HEK293 (cell line): Measurements from ENCODE around the gene PLEKHA6.

Source experiments
- CTCF ChIA-PET: fragments of 350-600 bp; formaldehyde crosslinking; extraction: SDS; loops from one replicate; lab custom pipeline; 2021; ENCODE audit warnings: antibody characterized with exemption; lab: Yijun Ruan, JAX
- POLR2A ChIA-PET: fragments of 300-600 bp; formaldehyde crosslinking; extraction: SDS; loops from one replicate; lab custom pipeline; 2020; ENCODE audit warnings: antibody characterized with exemption, inconsistent platforms; lab: Yijun Ruan, JAX
- H3K27ac ChIP-seq: fragments of 200-500 bp; sonication (Bioruptor generic); 2 replicates; pipeline ENCODE4 v1.5.1; 2014; ENCODE audit warnings: low read depth, low read length, control low read depth, inconsistent platforms; ENCODE audit errors: extremely low read depth
- H3K36me3 ChIP-seq, 2 experiments: fragments of 200-500 bp in 1 of 2; sonication (Bioruptor generic) in 1 of 2; 1 replicate in 1 of 2; 2 replicates in 1 of 2; pipeline ENCODE4 v1.5.1; 2014 to 2017; ENCODE audit warnings: inconsistent platforms in 2 of 2, low read length in 2 of 2; ENCODE audit not compliant: control insufficient read depth in 2 of 2, insufficient read depth in 1 of 2
- H3K4me1 ChIP-seq: fragments of 200-500 bp; sonication (Bioruptor generic); 2 replicates; pipeline ENCODE4 v1.5.1; 2014; ENCODE audit warnings: mild to moderate bottlenecking, low read length, inconsistent platforms; ENCODE audit not compliant: control insufficient read depth, insufficient read depth
- H3K4me3 ChIP-seq: 2 replicates; pipeline ENCODE4 v1.5.1; 2011; ENCODE audit warnings: low read depth, mild to moderate bottlenecking, control low read depth, low read length, moderate library complexity
- H3K9me3 ChIP-seq: fragments of 200-500 bp; sonication (Bioruptor generic); 2 replicates; pipeline ENCODE4 v1.5.1; 2014; ENCODE audit warnings: low read depth, low read length, inconsistent platforms; ENCODE audit not compliant: control insufficient read depth, insufficient read depth
- HOXC10 ChIP-seq: sonication (generic); formaldehyde crosslinking; IDR thresholded peaks from 2 replicates; pipeline ENCODE4 v1.8.1; 2023; ENCODE audit warnings: mild to moderate bottlenecking, missing genetic modification reagents
- OSR2 ChIP-seq: fragments of 450-650 bp; formaldehyde crosslinking; IDR thresholded peaks from 2 replicates; pipeline ENCODE4 v1.5.1; 2016; ENCODE audit warnings: missing biosample characterization, missing genetic modification characterization
- SALL2 ChIP-seq: fragments of 450-650 bp; formaldehyde crosslinking; IDR thresholded peaks from 2 replicates; pipeline ENCODE4 v1.5.0; 2017; ENCODE audit warnings: missing biosample characterization, mild to moderate bottlenecking, missing genetic modification characterization, borderline replicate concordance
- ZBTB11 ChIP-seq: fragments of 450-650 bp; formaldehyde crosslinking; conservative IDR thresholded peaks from 2 replicates; pipeline ENCODE4 v1.5.1; 2016; ENCODE audit warnings: low read depth, missing biosample characterization, missing genetic modification characterization
- ZFP37 ChIP-seq: fragments of 450-650 bp; formaldehyde crosslinking; IDR thresholded peaks from 2 replicates; pipeline ENCODE4 v1.5.1; 2016; ENCODE audit warnings: missing biosample characterization, missing genetic modification characterization
- ZNF10 ChIP-seq: fragments of 450-650 bp; formaldehyde crosslinking; IDR thresholded peaks from 2 replicates; pipeline ENCODE4 v1.5.1; 2017; ENCODE audit warnings: missing biosample characterization, missing genetic modification characterization
- ZNF146 ChIP-seq: fragments of 450-650 bp; formaldehyde crosslinking; IDR thresholded peaks from 2 replicates; pipeline ENCODE4 v1.5.1; 2016; ENCODE audit warnings: missing biosample characterization, missing genetic modification characterization
- ZNF16 ChIP-seq: fragments of 450-650 bp; formaldehyde crosslinking; IDR thresholded peaks from 2 replicates; pipeline ENCODE4 v1.5.1; 2016; ENCODE audit warnings: low read depth, missing biosample characterization, missing genetic modification characterization
- ZNF211 ChIP-seq: fragments of 450-650 bp; formaldehyde crosslinking; IDR thresholded peaks from 2 replicates; pipeline ENCODE4 v1.5.1; 2016; ENCODE audit warnings: low read depth, missing biosample characterization, missing genetic modification characterization
- ZNF26 ChIP-seq: fragments of 450-650 bp; formaldehyde crosslinking; IDR thresholded peaks from 2 replicates; pipeline ENCODE4 v1.5.1; 2016; ENCODE audit warnings: missing biosample characterization, missing genetic modification characterization
- ZNF302 ChIP-seq: fragments of 450-650 bp; formaldehyde crosslinking; IDR thresholded peaks from 2 replicates; pipeline ENCODE4 v1.5.1; 2016; ENCODE audit warnings: missing biosample characterization, missing genetic modification characterization, low read depth
- ZNF398 ChIP-seq: fragments of 450-650 bp; formaldehyde crosslinking; IDR thresholded peaks from 2 replicates; pipeline ENCODE4 v1.5.1; 2017; ENCODE audit warnings: missing biosample characterization, missing genetic modification characterization
- ZNF530 ChIP-seq: fragments of 450-650 bp; formaldehyde crosslinking; IDR thresholded peaks from 2 replicates; pipeline ENCODE4 v1.5.1; 2016; ENCODE audit warnings: low read depth, missing biosample characterization, missing genetic modification characterization
- ZNF548 ChIP-seq: fragments of 450-650 bp; formaldehyde crosslinking; IDR thresholded peaks from 2 replicates; pipeline ENCODE4 v1.5.1; 2016; ENCODE audit warnings: missing biosample characterization, missing genetic modification characterization
- ZNF596 ChIP-seq: fragments of 450-650 bp; IDR thresholded peaks from 2 replicates; pipeline ENCODE4 v1.5.0; 2018; ENCODE audit warnings: missing biosample characterization, mild to moderate bottlenecking, missing genetic modification characterization, moderate library complexity
- ZNF645 ChIP-seq: fragments of 450-650 bp; formaldehyde crosslinking; IDR thresholded peaks from 2 replicates; pipeline ENCODE4; 2016; ENCODE audit warnings: missing biosample characterization, missing genetic modification characterization
- ZNF747 ChIP-seq: fragments of 450-650 bp; formaldehyde crosslinking; IDR thresholded peaks from 2 replicates; pipeline ENCODE4 v1.5.1; 2016; ENCODE audit warnings: missing biosample characterization, missing genetic modification characterization
- TF ChIP-seq, protein P1 (sequence below): fragments of 450-650 bp; formaldehyde crosslinking; IDR thresholded peaks from 2 replicates; pipeline ENCODE4 v1.5.1; 2016; ENCODE audit warnings: missing biosample characterization, missing genetic modification characterization
- TF ChIP-seq, protein P2 (sequence below): sonication (generic); formaldehyde crosslinking; IDR thresholded peaks from 2 replicates; pipeline ENCODE4 v1.8.1; 2022; ENCODE audit warnings: mild to moderate bottlenecking, moderate library complexity, missing genetic modification reagents

The PLEKHA6 gene

GRCh38 chr1:204383163-204383904 lies 23.6 kb upstream of the PLEKHA6 start:
- ChIA-PET POLR2A (no interaction called here), CTCF (interaction anchor here (1.8 to 4.0 kb wide), 2 partner anchors 15 to 221 kb away, joined by 4 to 31 read pairs; no protein-coding TSS in a partner anchor)
- Histone ChIP-seq H3K4me3 (no peak overlapping the region), H3K9me3 (no peaks in the 10 kb centered on the region), H3K4me1 (no peaks in the 10 kb centered on the region), H3K27ac (no peak overlapping the region), H3K36me3 (no peaks in the 10 kb centered on the region)
- no peak for TF ChIP-seq ZNF398 (tag by site-specific recombination)
- TF ChIP-seq ZNF10 (tag by site-specific recombination) = no peak
- TF ChIP-seq ZNF645 = no peak
- no peak for TF ChIP-seq HOXC10 (CRISPR knock-in tag)
- TF ChIP-seq ZNF146 (tag by site-specific recombination) = no peak
- TF ChIP-seq ZNF211 (tag by site-specific recombination) = no peak
- no peak for TF ChIP-seq ZNF16
- TF ChIP-seq, protein P1, sequence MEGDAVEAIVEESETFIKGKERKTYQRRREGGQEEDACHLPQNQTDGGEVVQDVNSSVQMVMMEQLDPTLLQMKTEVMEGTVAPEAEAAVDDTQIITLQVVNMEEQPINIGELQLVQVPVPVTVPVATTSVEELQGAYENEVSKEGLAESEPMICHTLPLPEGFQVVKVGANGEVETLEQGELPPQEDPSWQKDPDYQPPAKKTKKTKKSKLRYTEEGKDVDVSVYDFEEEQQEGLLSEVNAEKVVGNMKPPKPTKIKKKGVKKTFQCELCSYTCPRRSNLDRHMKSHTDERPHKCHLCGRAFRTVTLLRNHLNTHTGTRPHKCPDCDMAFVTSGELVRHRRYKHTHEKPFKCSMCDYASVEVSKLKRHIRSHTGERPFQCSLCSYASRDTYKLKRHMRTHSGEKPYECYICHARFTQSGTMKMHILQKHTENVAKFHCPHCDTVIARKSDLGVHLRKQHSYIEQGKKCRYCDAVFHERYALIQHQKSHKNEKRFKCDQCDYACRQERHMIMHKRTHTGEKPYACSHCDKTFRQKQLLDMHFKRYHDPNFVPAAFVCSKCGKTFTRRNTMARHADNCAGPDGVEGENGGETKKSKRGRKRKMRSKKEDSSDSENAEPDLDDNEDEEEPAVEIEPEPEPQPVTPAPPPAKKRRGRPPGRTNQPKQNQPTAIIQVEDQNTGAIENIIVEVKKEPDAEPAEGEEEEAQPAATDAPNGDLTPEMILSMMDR (tag by site-specific recombination) = no peak
- TF ChIP-seq, protein P2, sequence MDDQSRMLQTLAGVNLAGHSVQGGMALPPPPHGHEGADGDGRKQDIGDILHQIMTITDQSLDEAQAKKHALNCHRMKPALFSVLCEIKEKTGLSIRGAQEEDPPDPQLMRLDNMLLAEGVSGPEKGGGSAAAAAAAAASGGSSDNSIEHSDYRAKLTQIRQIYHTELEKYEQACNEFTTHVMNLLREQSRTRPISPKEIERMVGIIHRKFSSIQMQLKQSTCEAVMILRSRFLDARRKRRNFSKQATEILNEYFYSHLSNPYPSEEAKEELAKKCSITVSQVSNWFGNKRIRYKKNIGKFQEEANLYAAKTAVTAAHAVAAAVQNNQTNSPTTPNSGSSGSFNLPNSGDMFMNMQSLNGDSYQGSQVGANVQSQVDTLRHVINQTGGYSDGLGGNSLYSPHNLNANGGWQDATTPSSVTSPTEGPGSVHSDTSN (CRISPR knock-in tag) = no peak
- no peak for TF ChIP-seq OSR2 (tag by site-specific recombination)
- TF ChIP-seq ZNF747 (tag by site-specific recombination) = no peak
- TF ChIP-seq ZBTB11 (tag by site-specific recombination) = no peak
- no peak for TF ChIP-seq SALL2 (tag by site-specific recombination)
- TF ChIP-seq ZNF596 (tag by site-specific recombination) = no peak
- TF ChIP-seq ZFP37 (tag by site-specific recombination) = no peak
- no peak for TF ChIP-seq ZNF530 (tag by site-specific recombination)
- no peak for TF ChIP-seq ZNF26 (tag by site-specific recombination)
- no peak for TF ChIP-seq ZNF548 (tag by site-specific recombination)
- no peak for TF ChIP-seq ZNF302 (tag by site-specific recombination)
